ENCODE measurements around the gene G3BP1.
"Not testable (repeated sequence)": the region's sequence is repeated elsewhere in the genome, so short reads cannot be mapped to it uniquely, and the experiment has no call there.

G3BP1 gene

DNA sequence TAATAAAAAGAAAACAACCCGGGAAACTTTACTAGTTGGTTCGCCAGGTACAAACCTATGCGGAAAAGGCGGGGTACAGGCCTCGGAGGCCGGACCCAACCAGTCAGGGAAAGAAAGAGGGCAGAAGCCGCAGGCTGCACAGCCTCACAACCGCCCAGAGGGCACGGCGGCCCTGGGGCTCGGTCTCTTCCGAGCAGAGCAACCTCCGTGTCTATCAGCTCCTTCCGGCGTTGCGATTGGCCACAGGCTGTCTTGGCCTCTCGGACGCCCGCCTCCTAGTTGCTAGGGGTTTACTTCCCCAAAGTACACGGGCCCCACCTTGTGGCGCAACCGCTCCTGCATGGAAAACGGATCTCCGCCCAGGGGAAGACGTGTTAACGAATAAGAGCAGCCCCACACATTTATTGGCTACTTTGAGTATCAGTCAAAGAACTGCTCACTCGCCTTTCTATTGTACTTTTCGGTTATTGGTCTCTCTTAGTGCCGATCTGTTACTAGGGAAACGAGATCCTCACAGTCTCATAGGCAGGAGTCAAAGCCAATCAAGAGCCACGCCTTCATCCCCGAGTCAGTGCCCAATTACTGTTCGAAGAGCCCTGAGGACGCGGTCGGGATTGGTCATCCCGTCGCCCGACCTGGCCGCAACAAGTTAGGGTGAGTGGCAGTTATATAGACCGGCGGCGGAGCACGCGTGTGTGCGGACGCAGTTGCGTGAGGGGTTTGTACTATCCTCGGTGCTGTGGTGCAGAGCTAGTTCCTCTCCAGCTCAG lies at the start of gene G3BP1:
Gene G3BP1 (plus strand): TSS at position 696 of the 770 bp plus-strand sequence. CDS start 14,667 bp downstream, outside the sequence.
- peaks cover 11% of the 10 kb centered on the region for H3K9me3 Mint-ChIP-seq
- peak within 1 kb of the TSS; percentile 88 for H3K4me3 Mint-ChIP-seq
- no peaks in the 10 kb centered on the region for H3K27me3 Mint-ChIP-seq (ENCODE audit: low read depth, poor library complexity)
- TF ChIP-seq, protein P1, sequence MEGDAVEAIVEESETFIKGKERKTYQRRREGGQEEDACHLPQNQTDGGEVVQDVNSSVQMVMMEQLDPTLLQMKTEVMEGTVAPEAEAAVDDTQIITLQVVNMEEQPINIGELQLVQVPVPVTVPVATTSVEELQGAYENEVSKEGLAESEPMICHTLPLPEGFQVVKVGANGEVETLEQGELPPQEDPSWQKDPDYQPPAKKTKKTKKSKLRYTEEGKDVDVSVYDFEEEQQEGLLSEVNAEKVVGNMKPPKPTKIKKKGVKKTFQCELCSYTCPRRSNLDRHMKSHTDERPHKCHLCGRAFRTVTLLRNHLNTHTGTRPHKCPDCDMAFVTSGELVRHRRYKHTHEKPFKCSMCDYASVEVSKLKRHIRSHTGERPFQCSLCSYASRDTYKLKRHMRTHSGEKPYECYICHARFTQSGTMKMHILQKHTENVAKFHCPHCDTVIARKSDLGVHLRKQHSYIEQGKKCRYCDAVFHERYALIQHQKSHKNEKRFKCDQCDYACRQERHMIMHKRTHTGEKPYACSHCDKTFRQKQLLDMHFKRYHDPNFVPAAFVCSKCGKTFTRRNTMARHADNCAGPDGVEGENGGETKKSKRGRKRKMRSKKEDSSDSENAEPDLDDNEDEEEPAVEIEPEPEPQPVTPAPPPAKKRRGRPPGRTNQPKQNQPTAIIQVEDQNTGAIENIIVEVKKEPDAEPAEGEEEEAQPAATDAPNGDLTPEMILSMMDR (IDR thresholded peaks at IDR 0.05) = peak; percentile 56
- DNase-seq = peak; percentile 99
- H3K4me1 Mint-ChIP-seq = peaks cover 47% of the 10 kb centered on the region
- peak within 1 kb of the TSS; percentile 80 for H3K27ac Mint-ChIP-seq
- H3K36me3 Mint-ChIP-seq (ENCODE audit: low read depth) = peaks cover 13% of the 10 kb centered on the region

DNA sequence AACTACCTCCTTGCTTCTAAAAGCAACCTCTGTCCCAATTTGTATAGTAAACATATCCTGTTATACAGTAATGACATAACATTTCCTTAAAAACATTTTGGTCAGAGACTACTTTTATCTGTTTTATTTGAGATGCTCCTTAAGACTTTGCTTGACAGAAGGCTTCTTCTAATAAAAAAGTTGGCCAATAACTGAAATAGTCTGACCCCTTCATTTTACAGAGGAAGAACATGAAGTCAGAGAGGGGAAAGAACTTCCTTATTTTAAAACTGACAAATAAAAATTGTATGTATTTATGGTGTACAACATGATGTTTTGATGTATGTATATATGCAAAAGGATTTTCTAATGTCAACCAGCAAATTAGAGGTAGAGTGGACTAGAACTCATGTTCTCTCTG lies 49.2 kb upstream of the G3BP1 start:
- DNase-seq = no peak
- Mint-ChIP-seq H3K27me3 (ENCODE audit: low read depth, poor library complexity) (peaks cover 5% of the 10 kb centered on the region), H3K36me3 (ENCODE audit: low read depth) (no peaks in the 10 kb centered on the region), H3K27ac (no peak overlapping the region), H3K9me3 (peaks cover 8% of the 10 kb centered on the region), H3K4me1 (peaks cover 30% of the 10 kb centered on the region), H3K4me3 (no peak overlapping the region)
- TF ChIP-seq, protein P1 (IDR thresholded peaks at IDR 0.05) = no peak

DNA sequence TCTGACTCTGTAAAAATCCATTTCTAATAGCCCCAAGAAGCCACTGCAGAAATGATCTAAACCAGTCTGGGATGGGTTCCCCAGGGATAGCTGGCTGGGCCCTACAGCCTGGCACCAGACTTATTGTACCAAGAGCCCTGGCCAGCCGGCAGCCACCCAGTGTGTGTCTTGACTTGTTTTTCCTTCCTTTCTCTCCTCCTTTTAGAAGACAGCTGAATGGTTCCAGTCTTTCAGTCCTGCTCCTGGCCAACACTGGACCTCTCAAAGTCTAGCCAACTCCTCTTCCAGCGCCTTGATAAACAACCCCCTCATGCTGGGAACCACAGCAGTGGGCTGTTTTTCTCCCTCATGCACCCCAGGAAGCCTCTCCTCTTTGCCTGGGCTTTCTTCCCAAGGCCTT lies 47.4 kb upstream of the G3BP1 start:
- TF ChIP-seq, protein P1 (IDR thresholded peaks at IDR 0.05) = no peak
- Mint-ChIP-seq H3K9me3 (peaks cover 24% of the 10 kb centered on the region), H3K36me3 (ENCODE audit: low read depth) (peaks cover 8% of the 10 kb centered on the region), H3K27me3 (ENCODE audit: low read depth, poor library complexity) (peaks cover 5% of the 10 kb centered on the region), H3K27ac (no peak overlapping the region), H3K4me3 (no peak overlapping the region), H3K4me1 (peaks cover 18% of the 10 kb centered on the region)
- no peak for DNase-seq

DNA sequence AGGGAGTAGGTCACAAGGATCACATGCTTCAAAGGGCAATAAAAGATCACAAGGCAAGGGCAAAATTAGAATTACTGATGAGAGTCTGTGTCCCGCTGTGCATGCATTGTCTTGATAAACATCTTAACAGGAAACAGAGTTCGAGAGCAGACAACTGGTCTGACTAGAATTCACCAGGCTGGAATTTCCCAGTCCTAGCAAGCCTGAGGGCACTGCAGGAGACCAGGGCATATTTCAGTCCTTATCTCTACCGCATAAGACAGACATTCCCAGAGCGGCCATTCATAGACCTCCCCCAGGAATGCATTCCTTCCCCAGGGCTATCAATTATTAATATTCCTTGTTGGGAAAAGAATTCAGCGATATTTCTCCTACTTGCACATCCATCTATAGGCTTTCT lies 42.2 kb upstream of the G3BP1 start:
- peaks cover 10% of the 10 kb centered on the region for H3K4me1 Mint-ChIP-seq
- H3K4me3 Mint-ChIP-seq; H3K27ac Mint-ChIP-seq; DNase-seq; H3K27me3 Mint-ChIP-seq (ENCODE audit: low read depth, poor library complexity): not testable (repeated sequence)
- peaks cover 27% of the 10 kb centered on the region for H3K9me3 Mint-ChIP-seq
- H3K36me3 Mint-ChIP-seq (ENCODE audit: low read depth) = peaks cover 10% of the 10 kb centered on the region

DNA sequence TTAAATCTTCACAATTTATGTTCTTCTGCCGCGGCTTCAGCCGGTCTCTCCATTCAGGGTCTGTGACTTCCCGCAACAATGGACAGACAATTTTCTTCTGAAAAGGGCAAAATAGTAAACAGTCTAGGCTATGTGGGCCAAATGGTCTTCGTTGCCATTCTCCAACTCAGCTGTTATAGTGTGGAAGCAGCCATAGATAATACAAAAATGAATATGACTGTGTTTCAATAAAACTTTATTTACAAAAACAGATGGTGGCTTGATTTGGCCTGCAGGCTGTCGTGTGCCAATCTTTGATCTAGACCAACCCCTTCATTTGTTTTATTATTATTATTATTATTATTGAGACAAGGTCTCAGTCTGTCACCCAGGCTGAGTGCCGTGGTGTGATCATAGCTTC lies 41.4 kb upstream of the G3BP1 start:
- peaks cover 10% of the 10 kb centered on the region for H3K4me1 Mint-ChIP-seq
- DNase-seq = no peak
- TF ChIP-seq, protein P1 (IDR thresholded peaks at IDR 0.05) = no peak
- H3K36me3 Mint-ChIP-seq (ENCODE audit: low read depth) = peaks cover 10% of the 10 kb centered on the region
- H3K27ac Mint-ChIP-seq = no peak overlapping the region
- peaks cover 27% of the 10 kb centered on the region for H3K9me3 Mint-ChIP-seq
- H3K4me3 Mint-ChIP-seq = no peak overlapping the region
- peaks cover 5% of the 10 kb centered on the region for H3K27me3 Mint-ChIP-seq (ENCODE audit: low read depth, poor library complexity)

DNA sequence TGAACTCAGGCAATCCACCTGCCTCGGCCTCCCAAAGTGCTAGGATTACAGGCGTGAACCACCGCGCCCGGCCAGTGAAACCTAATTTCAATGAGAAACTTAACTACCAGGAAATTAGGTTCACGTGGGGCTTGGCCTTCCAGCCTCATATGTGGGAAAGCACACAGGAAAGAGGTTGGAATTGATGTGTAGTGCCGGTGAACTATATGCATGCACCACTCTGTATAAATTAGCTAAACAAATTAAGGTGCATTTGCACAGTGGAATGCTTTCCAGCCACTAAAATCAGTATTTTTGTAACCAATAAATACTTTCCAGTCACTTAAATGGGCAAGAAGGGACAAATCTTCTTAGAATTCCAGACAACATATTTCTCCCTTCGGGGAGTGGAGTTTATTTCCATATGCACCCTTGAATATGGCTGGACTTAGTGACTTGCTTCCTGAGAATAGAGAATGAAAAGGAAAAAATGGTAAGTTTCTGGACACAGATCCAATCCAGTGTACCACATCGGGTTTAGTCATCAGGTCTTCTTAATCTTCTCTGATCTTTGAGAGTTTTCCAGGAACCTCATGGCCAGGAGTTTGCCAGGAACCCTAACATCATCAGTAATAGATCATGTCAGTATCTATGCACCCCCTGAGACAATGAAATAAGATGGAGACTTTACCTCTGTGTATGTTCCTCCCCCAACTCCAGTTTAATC lies 38.2 kb upstream of the G3BP1 start:
- peaks cover 5% of the 10 kb centered on the region for H3K36me3 Mint-ChIP-seq (ENCODE audit: low read depth)
- H3K4me3 Mint-ChIP-seq = no peak overlapping the region
- H3K27ac Mint-ChIP-seq = no peak overlapping the region
- peaks cover 16% of the 10 kb centered on the region for H3K4me1 Mint-ChIP-seq
- DNase-seq = no peak
- TF ChIP-seq, protein P1 (IDR thresholded peaks at IDR 0.05) = no peak
- peaks cover 16% of the 10 kb centered on the region for H3K9me3 Mint-ChIP-seq
- no peaks in the 10 kb centered on the region for H3K27me3 Mint-ChIP-seq (ENCODE audit: low read depth, poor library complexity)

All from nephron progenitor cell (in vitro differentiated cells).